GM10266 (cell line): ENCODE data around the gene ANKRD23.

Source experiments
- DNase-seq: peaks from one replicate; pipeline ENCODE4 v3.0.0; 2012; ENCODE audit errors: extremely low spot score
- CTCF ChIP-seq: IDR thresholded peaks from 2 replicates; pipeline ENCODE4 v1.5.1; 2012; ENCODE audit warnings: mild to moderate bottlenecking, low read depth; ENCODE audit not compliant: control insufficient read depth, insufficient read depth; ENCODE audit errors: missing control alignments

Gene ANKRD23

GRCh38 chr2:96885432-96886347, 41.9 kb upstream of the ANKRD23 start:
- no peak for DNase-seq
- no peak for TF ChIP-seq CTCF

- TF ChIP-seq CTCF: no peak
- no peak for DNase-seq
Measured at GRCh38 chr2:96884299-96885094, 40.7 kb upstream of the ANKRD23 start.

DNA sequence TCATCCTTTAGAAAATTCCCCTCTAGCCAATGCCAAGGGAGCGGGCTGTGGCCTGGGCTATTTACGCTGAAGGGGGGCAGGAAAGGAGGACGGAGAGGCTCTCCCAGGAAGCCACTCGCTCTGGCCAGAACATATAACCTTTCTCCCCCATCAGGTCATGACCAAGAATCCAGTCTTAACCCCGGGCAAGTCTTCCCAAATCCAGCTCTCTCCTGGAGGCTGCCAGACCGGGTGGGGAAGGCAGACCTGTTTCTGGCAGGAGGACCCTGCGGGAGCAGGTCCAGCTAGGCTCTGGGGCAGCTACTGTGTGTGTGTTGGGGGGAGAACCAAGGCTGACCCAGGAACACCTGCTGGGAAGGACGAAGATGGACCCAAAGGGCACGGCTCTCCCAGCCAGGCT, 39.5 kb upstream of the ANKRD23 start:
- DNase-seq: no peak
- TF ChIP-seq CTCF: no peak

GRCh38 chr2:96882906-96883305, 39.1 kb upstream of the ANKRD23 start:
- TF ChIP-seq CTCF: no peak
- DNase-seq: no peak

- TF ChIP-seq CTCF: no peak
Measured at GRCh38 chr2:96882230-96882629, 38.4 kb upstream of the ANKRD23 start.

GRCh38 chr2:96881349-96882195, 37.8 kb upstream of the ANKRD23 start:
- TF ChIP-seq CTCF: no peak
- DNase-seq: no peak

More at GRCh38 chr2:96882230-96882629, 38.4 kb upstream of the ANKRD23 start:
- DNase-seq: no peak
